Colonic mucosa (tissue), 4 donors: ENCODE data around the gene LRG1. TPM values are rescaled to one million over a fixed set of nuclear protein-coding genes. Genes with fewer than 3 reads are reported as not detected.

Experiments used
- DNase-seq: peaks from one replicate; pipeline ENCODE4 v3.0.0-alpha.2; 2020
- H3K27ac ChIP-seq: fragments of 200-600 bp; one replicate; pipeline ENCODE4 v1.8.0; 2021
- H3K27me3 ChIP-seq: fragments of 200-600 bp; one replicate; pipeline ENCODE4 v1.8.0; 2021
- H3K36me3 ChIP-seq: fragments of 200-600 bp; one replicate; pipeline ENCODE4 v1.8.0; 2021
- H3K4me1 ChIP-seq: fragments of 200-600 bp; one replicate; pipeline ENCODE4 v1.8.0; 2021; ENCODE audit warnings: mild to moderate bottlenecking
- H3K4me3 ChIP-seq: fragments of 200-600 bp; one replicate; pipeline ENCODE4 v1.8.0; 2021
- H3K9ac ChIP-seq, 2 donors: one replicate each; pipeline ENCODE4 v1.7.0; 2013; ENCODE audit warnings: control low read depth in 2 of 2, low read depth in 2 of 2, low read length in 2 of 2
- H3K9me3 ChIP-seq: fragments of 200-600 bp; one replicate; pipeline ENCODE4 v1.8.0; 2021
- intact Hi-C: fragments of 100-400 bp; cut with DNase I; formaldehyde crosslinking; loops from one replicate; pipeline ENCODE4 v1.14.1; 2022
- total RNA-seq, 2 donors: library from RNA; stranded (reverse); fragmentation: NEBNext Ultra II Directional in 1 of 2; extraction: Animal tissue kit (Norgen Biotek cat#: 25700) in 1 of 2; gene quantifications; one replicate each; pipeline ENCODE4 v1.2.1, GENCODE V29; 2021
- TF ChIP-seq, protein P1 (sequence below): fragments of 200-600 bp; IDR thresholded peaks from one replicate; pipeline ENCODE4 v1.8.0; 2022; ENCODE audit warnings: antibody characterized with exemption, mild to moderate bottlenecking
- donor health status: healthy.
- donor health status: DM: no; HTN: no; CAD: no.
- donor health status: DM: no; HTN: no; CAD: no.

The LRG1 gene
- total RNA-seq, 2 donors from 2014 or later, result 24.4 to 26.0 TPM

- DNase-seq, result no peak
- intact Hi-C loops, result no loop called here
- H3K4me1 ChIP-seq, result no peaks in the 10 kb centered on the region
- no peak overlapping the region for H3K27ac ChIP-seq
- no peaks in the 10 kb centered on the region for H3K27me3 ChIP-seq
- H3K9me3 ChIP-seq, result no peaks in the 10 kb centered on the region
- TF ChIP-seq, protein P1, sequence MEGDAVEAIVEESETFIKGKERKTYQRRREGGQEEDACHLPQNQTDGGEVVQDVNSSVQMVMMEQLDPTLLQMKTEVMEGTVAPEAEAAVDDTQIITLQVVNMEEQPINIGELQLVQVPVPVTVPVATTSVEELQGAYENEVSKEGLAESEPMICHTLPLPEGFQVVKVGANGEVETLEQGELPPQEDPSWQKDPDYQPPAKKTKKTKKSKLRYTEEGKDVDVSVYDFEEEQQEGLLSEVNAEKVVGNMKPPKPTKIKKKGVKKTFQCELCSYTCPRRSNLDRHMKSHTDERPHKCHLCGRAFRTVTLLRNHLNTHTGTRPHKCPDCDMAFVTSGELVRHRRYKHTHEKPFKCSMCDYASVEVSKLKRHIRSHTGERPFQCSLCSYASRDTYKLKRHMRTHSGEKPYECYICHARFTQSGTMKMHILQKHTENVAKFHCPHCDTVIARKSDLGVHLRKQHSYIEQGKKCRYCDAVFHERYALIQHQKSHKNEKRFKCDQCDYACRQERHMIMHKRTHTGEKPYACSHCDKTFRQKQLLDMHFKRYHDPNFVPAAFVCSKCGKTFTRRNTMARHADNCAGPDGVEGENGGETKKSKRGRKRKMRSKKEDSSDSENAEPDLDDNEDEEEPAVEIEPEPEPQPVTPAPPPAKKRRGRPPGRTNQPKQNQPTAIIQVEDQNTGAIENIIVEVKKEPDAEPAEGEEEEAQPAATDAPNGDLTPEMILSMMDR, result no peak
- H3K36me3 ChIP-seq, result no peaks in the 10 kb centered on the region
- no peak overlapping the region for H3K9ac ChIP-seq
- H3K4me3 ChIP-seq, result no peak overlapping the region
Measured at GRCh38 chr19:4521170-4521887, 18.5 kb downstream of the LRG1 start.

GRCh38 chr19:4519521-4520277, 20.1 kb downstream of the LRG1 start:
- TF ChIP-seq, protein P1, result no peak
- Histone ChIP-seq H3K27me3 (no peaks in the 10 kb centered on the region), H3K36me3 (no peaks in the 10 kb centered on the region), H3K9me3 (no peaks in the 10 kb centered on the region), H3K4me1 (no peaks in the 10 kb centered on the region), H3K4me3 (no peak overlapping the region), H3K27ac (peak overlapping the region; percentile 18), H3K9ac (no peak overlapping the region)
- intact Hi-C loops, result no loop called here
- DNase-seq, result no peak

GRCh38 chr19:4519172-4519496, 20.7 kb downstream of the LRG1 start:
- intact Hi-C loops, result no loop called here
- TF ChIP-seq, protein P1, result no peak
- peak overlapping the region; percentile 18 for H3K27ac ChIP-seq
- H3K4me1 ChIP-seq, result no peaks in the 10 kb centered on the region
- H3K9me3 ChIP-seq, result no peaks in the 10 kb centered on the region
- no peak overlapping the region for H3K4me3 ChIP-seq
- no peak for DNase-seq
- H3K27me3 ChIP-seq, result no peaks in the 10 kb centered on the region
- no peaks in the 10 kb centered on the region for H3K36me3 ChIP-seq
- H3K9ac ChIP-seq, result no peak overlapping the region

DNA sequence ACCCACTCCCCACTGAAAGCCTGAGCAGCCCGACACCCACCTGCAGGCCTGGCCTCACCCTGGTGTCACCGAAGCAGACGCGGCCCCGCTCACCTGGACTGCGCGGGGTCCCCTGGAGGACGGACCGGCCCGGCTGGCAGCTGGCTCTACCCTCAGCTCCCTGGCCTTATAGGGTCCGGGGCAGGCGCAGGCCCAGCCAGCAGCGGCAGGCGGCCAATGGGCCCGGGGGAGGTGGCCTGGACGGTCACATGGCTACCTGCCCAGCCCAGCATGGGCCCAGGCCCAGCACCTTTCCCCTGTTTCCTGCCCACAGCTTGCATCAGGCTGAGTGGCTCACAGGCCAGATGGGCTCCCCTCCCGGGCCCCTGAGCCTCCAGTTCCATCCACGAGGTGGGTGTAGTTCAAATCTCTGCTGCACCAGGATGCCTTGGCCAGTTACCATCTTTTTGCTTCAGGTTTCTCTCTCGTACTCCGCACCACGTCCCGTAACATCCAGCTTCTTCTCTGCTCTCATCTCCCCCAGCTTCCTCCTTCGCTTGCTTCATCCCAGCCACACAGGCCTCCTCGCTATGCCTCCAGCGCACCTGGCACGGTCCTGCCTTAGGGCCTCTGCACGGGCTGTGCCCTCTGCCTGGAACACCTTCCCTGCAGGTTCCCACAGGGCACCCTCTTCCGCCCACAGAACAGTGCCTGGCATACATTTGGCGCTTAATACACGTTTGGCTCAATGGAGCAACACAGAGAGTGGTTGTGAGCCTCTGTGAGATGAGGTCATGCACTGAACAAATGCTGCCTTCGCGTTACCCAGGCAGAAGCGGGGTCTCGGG, 21.3 kb downstream of the LRG1 start, which contains the start of gene PLIN4:
PLIN4 (minus strand) TSS at position 142 of the 827 bp plus-strand sequence. CDS start 214 bp downstream, outside the sequence.
- Histone ChIP-seq H3K27me3 (no peaks in the 10 kb centered on the region), H3K9ac (peak within 1 kb of the TSS in 1 of 2 donors; percentile 12), H3K27ac (peak within 1 kb of the TSS; percentile 18), H3K4me1 (no peaks in the 10 kb centered on the region), H3K9me3 (no peaks in the 10 kb centered on the region), H3K4me3 (peak within 1 kb of the TSS; percentile 15), H3K36me3 (no peaks in the 10 kb centered on the region)
- intact Hi-C loops, result no loop called here
- DNase-seq, result no peak
- TF ChIP-seq, protein P1, result no peak

DNA sequence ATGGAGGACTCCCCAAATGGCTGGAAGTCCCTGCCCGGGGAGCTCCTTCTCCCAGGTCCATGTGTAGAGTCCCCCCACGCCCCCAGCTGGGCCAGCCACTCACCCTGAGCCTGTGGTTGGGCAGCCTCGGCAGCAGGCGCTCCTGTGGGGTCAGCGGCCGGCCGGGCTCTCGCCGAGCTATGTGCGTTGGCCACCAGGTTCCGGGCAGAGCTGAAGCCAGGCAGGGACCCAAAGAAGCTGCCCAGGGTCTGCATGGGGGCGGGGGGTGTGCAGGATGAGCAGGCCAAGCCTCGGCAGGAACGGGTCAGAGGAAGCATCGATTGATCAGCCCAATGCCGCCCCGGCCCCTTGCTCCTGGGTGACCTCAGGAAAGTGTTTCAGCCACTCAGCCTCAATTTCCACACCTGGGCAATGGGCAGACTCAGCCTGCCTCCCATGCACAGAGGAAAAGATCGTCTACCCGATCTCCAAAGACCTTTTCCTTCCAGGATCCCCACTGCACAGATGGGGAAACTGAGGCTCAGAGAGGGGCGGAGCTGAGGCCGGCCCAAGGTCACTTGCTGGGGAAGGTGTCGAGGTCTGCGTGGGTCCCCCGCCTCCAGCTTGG, 22.3 kb downstream of the LRG1 start:
- Histone ChIP-seq H3K4me3 (peak overlapping the region; percentile 15), H3K9ac (no peak overlapping the region)

More for the DNA sequence above, 22.3 kb downstream of the LRG1 start:
- Histone ChIP-seq H3K4me1 (no peaks in the 10 kb centered on the region), H3K27ac (no peak overlapping the region), H3K27me3 (no peaks in the 10 kb centered on the region), H3K36me3 (no peaks in the 10 kb centered on the region), H3K9me3 (no peaks in the 10 kb centered on the region)
- DNase-seq, result no peak
- intact Hi-C loops, result no loop called here
- TF ChIP-seq, protein P1, result no peak
